Keratinocyte (primary cell): Measurements from ENCODE around the gene PSMB2.

Experiments
- EZH2 ChIP-seq: IDR thresholded peaks from one replicate; pipeline ENCODE4 v1.6.1; 2012; ENCODE audit warnings: inconsistent platforms, mild to moderate bottlenecking, low read length, moderate library complexity
- TF ChIP-seq, protein P1 (sequence below), 3 experiments: IDR thresholded peaks in 1 of 3; conservative IDR thresholded peaks in 1 of 3; optimal IDR thresholded peaks in 1 of 3; 2 replicates in 2 of 3; 3 replicates in 1 of 3; pipeline versions ENCODE3 to v1.5.1; 2011; ENCODE audit warnings: low read length in 3 of 3, mild to moderate bottlenecking in 3 of 3, moderate library complexity in 2 of 3, control low read depth in 1 of 3, inconsistent platforms in 1 of 3; ENCODE audit not compliant: insufficient read depth in 2 of 3; ENCODE audit errors: extremely low read depth in 1 of 3

DNA sequence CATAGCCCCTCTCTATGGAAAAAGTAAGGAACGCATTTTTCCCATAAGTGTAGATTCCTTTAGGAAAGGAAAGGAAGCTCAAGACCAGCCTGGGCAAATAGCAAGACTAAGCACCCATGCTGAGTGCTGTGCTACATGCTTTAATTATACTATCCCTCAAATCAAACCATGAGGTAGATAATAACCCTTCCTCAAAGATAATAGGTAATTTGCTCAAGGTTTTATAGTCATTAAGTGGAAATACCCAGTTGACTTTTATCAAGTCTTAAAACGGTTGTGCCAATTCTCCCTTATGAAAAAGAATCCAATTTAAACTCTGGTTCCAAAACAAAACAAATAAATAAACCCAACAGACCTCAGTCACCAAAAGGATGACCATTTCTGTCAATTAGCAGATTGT lies 87.5 kb downstream of the PSMB2 start:
- TF ChIP-seq, protein P1, sequence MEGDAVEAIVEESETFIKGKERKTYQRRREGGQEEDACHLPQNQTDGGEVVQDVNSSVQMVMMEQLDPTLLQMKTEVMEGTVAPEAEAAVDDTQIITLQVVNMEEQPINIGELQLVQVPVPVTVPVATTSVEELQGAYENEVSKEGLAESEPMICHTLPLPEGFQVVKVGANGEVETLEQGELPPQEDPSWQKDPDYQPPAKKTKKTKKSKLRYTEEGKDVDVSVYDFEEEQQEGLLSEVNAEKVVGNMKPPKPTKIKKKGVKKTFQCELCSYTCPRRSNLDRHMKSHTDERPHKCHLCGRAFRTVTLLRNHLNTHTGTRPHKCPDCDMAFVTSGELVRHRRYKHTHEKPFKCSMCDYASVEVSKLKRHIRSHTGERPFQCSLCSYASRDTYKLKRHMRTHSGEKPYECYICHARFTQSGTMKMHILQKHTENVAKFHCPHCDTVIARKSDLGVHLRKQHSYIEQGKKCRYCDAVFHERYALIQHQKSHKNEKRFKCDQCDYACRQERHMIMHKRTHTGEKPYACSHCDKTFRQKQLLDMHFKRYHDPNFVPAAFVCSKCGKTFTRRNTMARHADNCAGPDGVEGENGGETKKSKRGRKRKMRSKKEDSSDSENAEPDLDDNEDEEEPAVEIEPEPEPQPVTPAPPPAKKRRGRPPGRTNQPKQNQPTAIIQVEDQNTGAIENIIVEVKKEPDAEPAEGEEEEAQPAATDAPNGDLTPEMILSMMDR (optimal IDR thresholded peaks at IDR 0.05 in 1 of 3, IDR thresholded peaks at IDR 0.05 in 1 of 3, conservative IDR thresholded peaks at IDR 0.05 in 1 of 3; ENCODE audit: extremely low read depth in 1 of 3, insufficient read depth in 2 of 3, low read length in 3 of 3) = no peak
- no peak for TF ChIP-seq EZH2
